IMR-90 (cell line): ENCODE measurements around the gene RUNX1.

Source experiments
- MAFK ChIP-seq: IDR thresholded peaks from 2 replicates; pipeline ENCODE4 v1.6.1; 2012; ENCODE audit warnings: low read depth, low read length, improper control_type of control experiment
- NFE2L2 ChIP-seq: fragments of 150-350 bp; IDR thresholded peaks from 2 replicates; pipeline ENCODE4 v1.6.1; 2016; ENCODE audit warnings: low read depth, mild to moderate bottlenecking, low read length

GRCh38 chr21:34875830-34876229 lies 173.3 kb downstream of the RUNX1 start:
- TF ChIP-seq MAFK, result no peak
- TF ChIP-seq NFE2L2, result no peak
